Upper lobe of right lung (tissue), 1 donor: ENCODE results near the gene GJD4. TPM values are rescaled to one million over a fixed set of nuclear protein-coding genes. Genes with fewer than 3 reads are reported as not detected.
A peak's percentile ranks its signal among the peaks of the same experiment; 100 is the strongest.

Experiments used
- ATAC-seq: fragments of 200-7000 bp; cut with Tn5 transposase; one replicate; pipeline ENCODE4 v1.9.1; 2020; ENCODE audit warnings: mild to moderate bottlenecking, moderate library complexity
- DNase-seq: peaks from one replicate; pipeline ENCODE4 v3.0.0-alpha.2; 2020
- H3K27ac ChIP-seq: fragments of 200-600 bp; one replicate; pipeline ENCODE4 v1.8.0; 2022
- H3K27me3 ChIP-seq: fragments of 200-600 bp; one replicate; pipeline ENCODE4 v1.8.0; 2022; ENCODE audit warnings: mild to moderate bottlenecking
- H3K36me3 ChIP-seq: fragments of 200-600 bp; one replicate; pipeline ENCODE4 v1.8.0; 2022
- H3K4me1 ChIP-seq: fragments of 200-600 bp; one replicate; pipeline ENCODE4 v1.8.0; 2022
- H3K4me3 ChIP-seq: fragments of 200-600 bp; one replicate; pipeline ENCODE4 v1.8.0; 2022; ENCODE audit warnings: mild to moderate bottlenecking
- H3K9me3 ChIP-seq: fragments of 200-600 bp; one replicate; pipeline ENCODE4 v1.8.0; 2022
- CTCF ChIP-seq: fragments of 200-600 bp; IDR thresholded peaks from one replicate; pipeline ENCODE4 v1.8.0; 2022; ENCODE audit warnings: antibody characterized with exemption
- intact Hi-C: fragments of 100-400 bp; cut with DNase I; formaldehyde crosslinking; loops from one replicate; pipeline ENCODE4 v1.11.0; 2022
- total RNA-seq: library from RNA; stranded (reverse); fragmentation: NEBNext Ultra II Directional; extraction: Animal tissue kit (Norgen Biotek cat#: 25700); gene quantifications from one replicate; pipeline ENCODE4 v1.2.1, GENCODE V29; 2021
- donor health status: DM: no; HTN: yes; CAD: no; lungs with severe emphysema.

Gene GJD4
- total RNA-seq, 1 donor from 2014 or later: not detected

GRCh38 chr10:35598379-35598778 lies 6.8 kb upstream of the GJD4 start:
- H3K4me3 ChIP-seq: no peak overlapping the region
- peak; percentile 28 for TF ChIP-seq CTCF
- no peaks in the 10 kb centered on the region for H3K4me1 ChIP-seq
- H3K27me3 ChIP-seq: no peaks in the 10 kb centered on the region
- H3K36me3 ChIP-seq: no peaks in the 10 kb centered on the region
- no peak overlapping the region for H3K27ac ChIP-seq
- DNase-seq (no peak), ATAC-seq (peak; percentile 19)
- intact Hi-C loops: no loop called here
- no peaks in the 10 kb centered on the region for H3K9me3 ChIP-seq

DNA sequence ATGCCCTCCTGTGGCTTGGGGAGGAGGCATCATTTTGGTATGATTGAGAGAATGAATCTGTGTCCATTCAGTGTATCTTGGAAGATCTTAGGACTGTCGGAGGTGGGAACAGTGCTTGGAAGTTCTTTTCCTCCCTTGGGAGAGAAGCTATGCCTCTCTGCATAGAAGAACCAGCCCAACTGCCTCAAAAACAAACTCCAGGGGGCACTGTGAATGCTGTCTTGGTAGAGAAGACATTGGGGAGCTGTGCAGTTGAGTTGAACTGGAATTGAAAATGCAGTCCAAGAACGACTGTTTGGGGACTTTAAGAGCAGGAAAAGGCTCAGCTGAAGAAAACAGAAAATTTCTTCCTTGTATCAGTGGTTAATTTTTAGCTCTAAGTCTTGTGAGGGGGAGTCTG lies 4.9 kb upstream of the GJD4 start:
- intact Hi-C loops: no loop called here
- no peak overlapping the region for H3K4me3 ChIP-seq
- H3K4me1 ChIP-seq: no peaks in the 10 kb centered on the region
- DNase-seq (no peak), ATAC-seq (no peak)
- H3K27ac ChIP-seq: no peak overlapping the region
- no peaks in the 10 kb centered on the region for H3K36me3 ChIP-seq
- no peaks in the 10 kb centered on the region for H3K27me3 ChIP-seq
- no peaks in the 10 kb centered on the region for H3K9me3 ChIP-seq
- no peak for TF ChIP-seq CTCF

DNA sequence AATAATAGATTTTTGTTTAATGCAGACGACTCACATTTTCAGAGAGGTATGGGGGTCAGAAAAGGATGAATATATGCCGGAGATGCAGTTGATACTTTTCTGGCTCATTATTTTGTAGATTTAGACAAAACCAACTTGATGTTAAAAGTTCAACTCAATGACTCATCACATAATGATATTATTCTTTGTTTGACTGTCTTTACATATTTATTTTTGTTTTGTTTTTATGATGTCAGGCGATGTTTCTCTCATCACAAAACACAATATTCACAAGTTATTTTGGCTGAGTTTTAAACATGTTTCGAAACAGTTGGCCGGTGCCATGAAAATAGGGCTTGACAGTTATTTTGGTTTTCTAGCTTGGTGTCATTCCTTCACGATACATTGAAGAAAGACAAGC lies 1.3 kb downstream of the GJD4 start:
- no peaks in the 10 kb centered on the region for H3K9me3 ChIP-seq

GRCh38 chr10:35607475-35608327 lies 2.6 kb downstream of the GJD4 start:
- no peak for TF ChIP-seq CTCF
- intact Hi-C loops: no loop called here
- no peak for DNase-seq
- peak overlapping the region; percentile 53 for H3K4me3 ChIP-seq
- ATAC-seq: peak; percentile 49
- H3K27me3 ChIP-seq: peaks cover 25% of the 10 kb centered on the region
- H3K36me3 ChIP-seq: no peaks in the 10 kb centered on the region
- H3K4me1 ChIP-seq: no peaks in the 10 kb centered on the region
- H3K27ac ChIP-seq: no peak overlapping the region
- no peaks in the 10 kb centered on the region for H3K9me3 ChIP-seq

More for the DNA sequence above, 1.3 kb downstream of the GJD4 start:
- H3K4me1 ChIP-seq: no peaks in the 10 kb centered on the region
- no peak overlapping the region for H3K27ac ChIP-seq
- peaks cover 25% of the 10 kb centered on the region for H3K27me3 ChIP-seq
- TF ChIP-seq CTCF: no peak
- no peak for ATAC-seq
- H3K36me3 ChIP-seq: no peaks in the 10 kb centered on the region
- intact Hi-C loops: no loop called here
- no peak for DNase-seq
- no peak overlapping the region for H3K4me3 ChIP-seq

GRCh38 chr10:35608328-35608672 lies 3.2 kb downstream of the GJD4 start:
- peak; percentile 29 for ATAC-seq
- peaks cover 30% of the 10 kb centered on the region for H3K27me3 ChIP-seq

More at GRCh38 chr10:35608328-35608672, 3.2 kb downstream of the GJD4 start:
- Histone ChIP-seq H3K4me3 (peak overlapping the region; percentile 53), H3K4me1 (no peaks in the 10 kb centered on the region), H3K9me3 (no peaks in the 10 kb centered on the region), H3K27ac (no peak overlapping the region), H3K36me3 (no peaks in the 10 kb centered on the region)
- no peak for TF ChIP-seq CTCF
- intact Hi-C loops: no loop called here
- no peak for DNase-seq
